Measurements from ENCODE around the gene SLFN5. TPM values are rescaled to one million over a fixed set of nuclear protein-coding genes. Genes with fewer than 3 reads are reported as not detected.
"Not testable (repeated sequence)": the region's sequence is repeated elsewhere in the genome, so short reads cannot be mapped to it uniquely, and the experiment has no call there.

Gene SLFN5
- 16.3 TPM for polyA plus RNA-seq (ENCODE audit: insufficient read length)
- long read RNA-seq, donor 1, full-length matches to known transcripts = 3 of 12 reads
- long read RNA-seq, donor 1, partial matches to known transcripts = 9 of 12 reads
- long read RNA-seq, donor 1, other reads (novel, unspliced or antisense) = 0 of 12 reads
- long read RNA-seq, donor 2, full-length matches to known transcripts = 1 of 1 reads
- long read RNA-seq, donor 2, partial matches to known transcripts = 0 of 1 reads
- long read RNA-seq, donor 2, other reads (novel, unspliced or antisense) = 0 of 1 reads
- long read RNA-seq, donor 3, full-length matches to known transcripts = 1 of 1 reads
- long read RNA-seq, donor 3, partial matches to known transcripts = 0 of 1 reads
- long read RNA-seq, donor 3, other reads (novel, unspliced or antisense) = 0 of 1 reads
- long read RNA-seq, donor 4 = 0 reads
- long read RNA-seq, donor 5, full-length matches to known transcripts = 5 of 5 reads
- long read RNA-seq, donor 5, partial matches to known transcripts = 0 of 5 reads
- long read RNA-seq, donor 5, other reads (novel, unspliced or antisense) = 0 of 5 reads
- long read RNA-seq, donor 6, full-length matches to known transcripts = 3 of 3 reads
- long read RNA-seq, donor 6, partial matches to known transcripts = 0 of 3 reads
- long read RNA-seq, donor 6, other reads (novel, unspliced or antisense) = 0 of 3 reads
- long read RNA-seq, donor 7, full-length matches to known transcripts = 1 of 1 reads
- long read RNA-seq, donor 7, partial matches to known transcripts = 0 of 1 reads
- long read RNA-seq, donor 7, other reads (novel, unspliced or antisense) = 0 of 1 reads
- long read RNA-seq, donor 8, full-length matches to known transcripts = 3 of 3 reads
- long read RNA-seq, donor 8, partial matches to known transcripts = 0 of 3 reads
- long read RNA-seq, donor 8, other reads (novel, unspliced or antisense) = 0 of 3 reads

GRCh38 chr17:35242805-35243560 is at the start of gene SLFN5:
Gene SLFN5, plus strand, starts transcription at chr17:35243072. Its CDS starts 15,619 bp downstream, at chr17:35258691.
- DNase-seq = peak; percentile 90

- DNase-seq = not testable (repeated sequence)
These were observed 48.9 kb upstream of the SLFN5 start, which contains the start of gene SLC35G3 for GRCh38 chr17:35194001-35194400. Gene SLC35G3, minus strand, starts transcription at chr17:35194393. Its CDS starts 86 bp downstream, at chr17:35194307.

- DNase-seq = not testable (repeated sequence)
These were observed 47.8 kb upstream of the SLFN5 start for GRCh38 chr17:35195062-35195461.

- DNase-seq = not testable (repeated sequence)
These were observed 40.3 kb upstream of the SLFN5 start for GRCh38 chr17:35202582-35202981.

GRCh38 chr17:35210741-35211140 is 32.1 kb upstream of the SLFN5 start:
- no peak for DNase-seq

DNA sequence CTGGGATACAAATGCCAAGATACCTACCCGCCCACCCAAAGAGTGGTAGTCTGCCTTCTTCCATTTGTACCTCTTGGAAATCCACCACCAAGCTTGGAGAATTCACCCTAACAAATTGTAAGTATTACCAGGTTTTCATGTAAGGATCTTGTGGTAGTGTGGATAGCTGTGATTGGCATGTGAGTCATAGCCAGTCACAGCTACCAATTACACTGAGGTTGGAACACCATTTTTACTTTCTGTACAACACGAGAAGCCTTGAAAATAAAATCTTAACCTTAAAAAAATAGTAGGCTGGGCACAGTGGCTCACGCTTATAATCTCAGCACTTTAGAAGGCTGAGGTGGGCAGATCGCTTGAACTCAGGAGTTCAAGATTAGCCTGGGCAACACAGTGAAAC is 30.2 kb upstream of the SLFN5 start:
- DNase-seq = no peak

GRCh38 chr17:35213412-35213940 is 29.4 kb upstream of the SLFN5 start:
- DNase-seq = no peak

GRCh38 chr17:35214192-35214591 is 28.7 kb upstream of the SLFN5 start:
- DNase-seq = no peak

DNA sequence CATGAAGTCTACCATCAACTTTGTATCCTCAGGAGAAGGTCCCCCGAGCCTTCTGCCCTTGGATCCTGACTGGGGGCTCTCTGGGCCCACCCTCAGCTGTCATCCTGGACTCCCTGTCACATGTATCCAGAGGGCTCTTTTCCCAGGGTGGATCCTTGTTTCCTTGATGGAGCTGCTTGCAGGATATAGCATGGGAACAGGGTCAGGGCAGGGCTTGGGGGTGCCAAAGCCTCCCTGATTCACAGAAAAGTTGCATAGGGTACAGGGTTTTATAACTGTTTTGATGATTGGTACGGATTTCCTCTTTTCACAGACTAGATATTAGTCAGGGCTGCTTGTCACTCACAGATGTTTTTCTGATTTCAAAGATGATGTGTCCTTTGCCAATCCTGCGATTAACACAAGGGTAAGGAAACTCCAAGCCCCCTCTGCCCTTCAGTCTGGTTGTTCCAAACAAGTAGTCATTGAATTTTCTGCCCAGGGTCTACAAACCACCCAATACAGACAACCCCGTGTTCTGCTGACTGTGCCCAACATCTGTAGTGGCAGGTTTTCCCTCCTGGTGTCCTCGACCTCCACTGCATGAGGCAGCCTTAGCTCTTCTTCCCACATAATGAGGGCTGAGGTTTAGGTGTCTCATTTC is 28.1 kb upstream of the SLFN5 start:
- no peak for DNase-seq

DNA sequence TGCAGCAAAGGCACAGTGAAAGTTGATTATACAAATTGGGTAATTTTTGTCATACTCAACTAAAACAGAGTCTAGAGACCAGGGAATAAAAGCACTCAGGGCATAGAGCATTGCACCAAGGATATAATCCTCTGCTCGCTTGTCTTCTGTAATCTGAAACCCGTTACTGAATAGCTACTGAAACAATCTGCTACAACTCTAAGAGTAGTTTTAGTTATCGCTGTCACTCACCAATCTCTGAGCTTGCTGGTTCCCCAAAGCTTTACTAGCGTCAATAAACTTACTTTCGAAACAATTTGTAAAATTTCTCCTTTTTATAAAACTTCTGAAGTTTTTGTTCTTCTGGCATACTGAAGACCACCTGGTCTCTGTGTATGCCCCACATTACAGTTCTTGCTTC is 25.8 kb upstream of the SLFN5 start:
- DNase-seq = no peak

GRCh38 chr17:35218915-35219314 is 24.0 kb upstream of the SLFN5 start:
- DNase-seq = no peak

GRCh38 chr17:35222452-35222851 is 20.4 kb upstream of the SLFN5 start:
- DNase-seq = no peak

GRCh38 chr17:35224436-35224835 is 18.4 kb upstream of the SLFN5 start:
- DNase-seq = no peak

- DNase-seq = no peak
These were observed 15.3 kb upstream of the SLFN5 start for GRCh38 chr17:35227546-35227945.

GRCh38 chr17:35229638-35230037 is 13.2 kb upstream of the SLFN5 start:
- DNase-seq = no peak

DNA sequence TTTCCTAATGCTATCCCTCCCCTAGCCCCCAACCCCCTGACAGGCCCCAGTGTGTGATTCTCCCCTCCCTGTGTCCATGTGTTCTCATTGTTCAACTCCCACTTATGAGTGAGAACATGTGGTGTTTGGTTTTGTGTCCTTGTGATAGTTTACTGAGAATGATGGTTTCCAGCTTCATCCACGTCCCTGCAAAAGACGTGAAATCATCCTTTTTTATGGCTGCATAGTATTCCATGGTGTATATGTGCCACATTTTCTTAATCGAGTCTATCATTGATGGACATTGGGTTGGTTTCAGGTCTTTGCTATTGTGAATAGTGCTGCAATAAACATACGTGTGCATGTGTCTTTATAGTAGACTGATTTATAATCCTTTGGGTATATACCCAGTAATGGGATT is 8.6 kb upstream of the SLFN5 start:
- DNase-seq = not testable (repeated sequence)

DNA sequence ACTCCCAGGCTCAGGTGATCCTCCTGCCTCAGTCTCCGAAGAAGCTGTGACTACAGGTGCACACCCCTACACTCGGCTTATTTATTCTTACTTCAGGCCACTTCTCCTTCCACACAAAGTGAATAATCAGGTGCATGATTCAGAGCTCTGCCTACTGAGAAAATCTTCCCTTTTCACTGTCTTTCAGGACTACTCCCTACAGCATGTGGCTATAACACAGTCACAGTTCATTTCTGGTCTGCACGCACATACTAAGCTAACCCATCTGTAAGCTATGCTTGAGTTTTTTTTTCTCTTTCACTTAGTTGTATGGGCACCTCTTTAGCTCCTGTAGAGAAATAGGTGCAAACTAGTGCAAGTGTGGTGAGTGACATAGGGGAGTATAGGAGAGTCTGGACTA is 7.6 kb upstream of the SLFN5 start:
- DNase-seq = no peak

- DNase-seq = no peak
These were observed 7.0 kb upstream of the SLFN5 start for GRCh38 chr17:35235917-35236316.

DNA sequence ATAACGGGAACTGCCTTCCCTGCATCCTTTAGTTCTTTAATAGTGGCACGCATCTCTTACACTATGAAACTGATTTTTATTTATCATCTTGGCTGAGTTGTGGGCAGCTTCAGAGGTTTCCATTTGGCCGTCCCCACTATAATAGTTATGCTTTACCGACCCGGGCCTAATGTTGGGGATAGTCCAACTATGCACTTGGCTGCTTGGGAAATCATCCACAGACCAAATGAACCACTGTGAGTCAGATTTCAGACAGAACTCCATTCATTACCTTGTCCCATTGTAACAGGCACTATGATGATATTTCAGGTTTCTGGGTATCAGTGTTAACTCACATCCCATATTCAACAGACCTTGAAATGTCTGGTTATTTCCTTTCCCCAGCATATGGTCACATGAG is 6.1 kb upstream of the SLFN5 start:
- DNase-seq = no peak

GRCh38 chr17:35238821-35239220 is 4.1 kb upstream of the SLFN5 start:
- no peak for DNase-seq

- no peak for DNase-seq
These were observed 3.0 kb upstream of the SLFN5 start for GRCh38 chr17:35239823-35240222.
